Stimulated activated CD4-positive, alpha-beta T cell treated with anti-CD3 and anti-CD28 coated beads, Interleukin-4, amount 100 ng/mL, for 4 hours (primary cell): ENCODE data around the gene AHNAK.
"Not testable (repeated sequence)": the region's sequence is repeated elsewhere in the genome, so short reads cannot be mapped to it uniquely, and the experiment has no call there.

ENCODE experiments used
- DNase-seq, 2 experiments: peaks; one replicate each; pipeline ENCODE4 v3.0.0-alpha.2; 2020

Gene AHNAK

GRCh38 chr11:62532096-62532495 lies 14.5 kb downstream of the AHNAK start:
- no peak for DNase-seq

GRCh38 chr11:62516736-62517371 lies 29.8 kb downstream of the AHNAK start:
- DNase-seq: no peak

DNA sequence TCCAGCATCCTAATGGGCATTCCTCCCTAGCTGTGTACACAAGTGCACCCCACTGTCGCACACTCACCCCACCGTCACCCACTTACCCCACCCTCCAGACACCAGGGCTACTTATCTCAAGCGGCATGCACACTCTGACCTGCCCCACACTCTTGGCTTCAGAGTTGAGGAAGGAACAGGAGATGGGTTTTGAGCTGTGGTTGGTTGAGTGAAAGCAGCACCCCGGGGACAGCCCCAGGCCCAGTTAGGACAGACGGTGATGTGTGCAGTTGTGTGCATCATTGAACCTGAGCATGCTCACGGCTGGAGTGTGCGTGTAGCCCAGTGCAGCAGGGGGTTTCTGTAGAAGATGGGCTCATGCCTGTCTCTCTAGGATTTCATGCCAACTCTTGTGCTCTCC lies 32.5 kb downstream of the AHNAK start:
- no peak for DNase-seq

GRCh38 chr11:62513626-62514025 lies 33.0 kb downstream of the AHNAK start:
- DNase-seq: no peak

- DNase-seq: no peak
These were observed 33.6 kb downstream of the AHNAK start for GRCh38 chr11:62512961-62513360.

- DNase-seq: no peak
These were observed 38.1 kb downstream of the AHNAK start for GRCh38 chr11:62508336-62509058.

DNA sequence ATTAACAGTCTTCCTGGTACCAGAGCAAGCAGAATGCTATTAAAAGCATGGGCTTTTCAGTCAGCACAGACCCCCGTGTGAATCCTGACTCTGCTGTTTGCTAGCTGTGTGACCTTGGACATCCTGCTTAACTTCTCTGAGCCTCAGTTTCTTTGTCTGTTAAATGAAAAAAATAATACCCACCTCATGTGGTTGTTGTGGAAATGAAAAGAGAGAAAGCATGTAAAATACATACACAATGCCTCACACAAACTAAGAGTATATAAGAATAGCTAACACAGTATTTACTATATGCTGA lies 39.5 kb downstream of the AHNAK start:
- DNase-seq: no peak

DNA sequence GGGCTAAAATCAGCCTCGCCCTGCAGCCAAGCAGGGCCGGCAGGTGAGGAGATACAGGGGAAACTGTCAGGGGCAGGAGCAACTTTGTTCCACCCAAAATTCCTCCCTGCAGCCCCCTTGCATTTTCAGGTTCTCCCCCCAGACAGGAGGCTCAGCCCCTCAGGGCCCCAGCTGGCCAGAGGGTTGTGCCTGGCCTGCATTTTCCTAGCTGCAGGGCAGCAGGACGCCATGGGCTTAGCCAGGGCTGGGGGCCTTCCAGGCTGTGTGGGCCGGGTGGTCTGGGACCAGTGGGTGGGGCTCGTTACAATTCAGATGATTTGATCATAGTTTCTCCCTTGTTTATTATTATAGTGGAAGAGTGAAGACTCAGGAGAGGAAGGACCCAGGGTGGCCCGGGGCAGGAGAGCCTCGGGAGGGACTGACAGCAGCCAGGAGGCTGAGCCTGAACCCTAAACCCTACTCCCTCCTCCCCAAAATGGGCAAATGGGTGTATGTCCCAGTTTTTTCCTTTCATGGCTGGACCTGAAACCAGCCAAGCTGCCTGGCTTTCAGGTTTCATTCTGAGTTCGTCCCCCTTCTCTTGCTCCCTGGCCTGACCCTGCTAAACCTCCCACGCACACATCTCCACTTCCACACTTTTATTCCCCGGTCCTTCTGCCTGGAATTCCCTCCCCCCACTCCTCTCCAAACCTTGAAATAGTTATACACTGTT lies 40.0 kb downstream of the AHNAK start:
- DNase-seq: no peak

DNA sequence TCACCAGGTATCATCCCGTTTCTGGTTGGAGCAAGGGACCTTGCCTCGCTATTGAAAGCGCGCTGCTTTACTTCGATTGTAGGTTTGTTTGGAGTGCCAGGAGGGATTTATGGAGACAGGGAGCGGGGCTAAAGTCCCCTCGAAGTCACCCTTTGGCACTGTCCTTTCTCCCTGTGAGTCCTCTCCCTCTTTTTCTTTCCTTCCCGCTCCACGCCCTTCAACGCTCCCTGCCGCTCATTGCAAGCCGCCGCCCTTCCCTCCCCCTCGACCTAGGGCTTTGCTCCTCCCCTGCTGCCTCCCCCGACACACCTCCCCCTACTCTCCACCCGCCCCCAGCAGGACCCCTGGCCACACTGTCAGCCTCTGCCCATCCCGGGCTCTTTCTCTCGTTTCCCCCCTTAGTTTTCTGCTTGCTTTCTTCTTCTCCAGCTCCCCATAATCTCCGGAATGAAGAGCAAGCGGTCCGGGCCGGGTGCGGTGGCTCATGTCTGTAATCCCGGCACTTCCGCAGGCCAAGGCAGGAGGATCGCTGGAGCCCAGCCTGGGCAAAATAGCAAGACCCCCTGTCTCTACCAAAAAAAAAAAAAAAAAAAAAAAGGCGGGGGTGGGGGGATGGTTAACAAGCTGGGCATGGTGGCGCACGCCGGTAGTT lies 41.0 kb downstream of the AHNAK start:
- DNase-seq: no peak

GRCh38 chr11:62505059-62505439 lies 41.6 kb downstream of the AHNAK start:
- no peak for DNase-seq

GRCh38 chr11:62504158-62504973 lies 42.2 kb downstream of the AHNAK start:
- DNase-seq: no peak

- no peak for DNase-seq
These were observed 44.4 kb downstream of the AHNAK start for GRCh38 chr11:62502030-62502730.

- DNase-seq: no peak
These were observed 45.1 kb downstream of the AHNAK start for GRCh38 chr11:62501432-62501891.

DNA sequence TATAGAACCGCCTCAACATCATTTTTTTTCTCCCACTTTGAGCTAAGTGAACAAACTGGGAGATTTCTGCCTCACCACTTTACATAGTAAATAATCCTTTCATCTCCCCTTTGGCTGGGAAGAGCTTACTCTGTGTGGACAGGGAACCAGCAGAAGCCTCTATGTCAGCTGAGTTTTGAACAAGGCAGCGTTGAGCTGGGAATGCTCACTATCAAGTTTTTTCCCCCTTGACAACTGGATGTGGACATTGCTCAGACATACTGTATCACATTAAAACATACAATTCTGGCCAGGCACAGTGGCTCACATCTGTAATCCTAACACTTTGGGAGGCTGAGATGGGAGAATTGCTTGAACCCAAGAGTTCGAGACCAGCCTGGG lies 46.0 kb downstream of the AHNAK start:
- DNase-seq: no peak

DNA sequence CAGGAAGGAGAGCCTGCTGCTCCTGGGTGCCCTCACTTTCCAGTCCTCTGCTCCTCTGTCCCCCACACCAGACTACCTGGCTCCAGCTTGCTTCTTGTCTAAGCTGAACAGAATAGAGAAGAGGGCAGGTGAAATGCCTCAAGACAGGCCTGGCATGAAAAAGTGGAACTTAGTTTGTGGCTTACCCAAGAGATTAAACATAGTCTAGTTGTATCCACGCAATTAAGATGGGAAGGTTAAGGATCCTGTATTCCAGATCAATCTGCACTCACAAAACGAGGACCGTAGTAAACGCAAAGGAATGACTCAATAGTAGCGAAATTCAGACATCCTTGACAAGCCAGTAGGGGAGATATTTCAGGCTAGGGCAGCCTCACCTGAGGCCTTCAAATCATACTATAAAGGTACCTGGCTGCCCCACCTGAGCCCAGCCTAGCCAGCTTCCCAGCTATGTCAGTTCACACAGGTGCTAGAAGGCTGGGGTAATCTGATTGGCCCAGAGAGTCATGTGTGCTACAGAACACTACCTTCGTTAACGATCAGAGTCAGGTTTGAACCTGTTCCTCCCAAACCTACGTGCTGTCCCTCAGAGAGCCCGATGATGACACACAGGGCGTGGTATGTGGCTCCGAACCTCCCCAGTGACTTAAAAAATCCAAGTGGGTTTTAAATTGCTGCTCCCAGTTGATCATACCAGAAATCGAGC lies 46.5 kb downstream of the AHNAK start:
- DNase-seq: no peak

DNA sequence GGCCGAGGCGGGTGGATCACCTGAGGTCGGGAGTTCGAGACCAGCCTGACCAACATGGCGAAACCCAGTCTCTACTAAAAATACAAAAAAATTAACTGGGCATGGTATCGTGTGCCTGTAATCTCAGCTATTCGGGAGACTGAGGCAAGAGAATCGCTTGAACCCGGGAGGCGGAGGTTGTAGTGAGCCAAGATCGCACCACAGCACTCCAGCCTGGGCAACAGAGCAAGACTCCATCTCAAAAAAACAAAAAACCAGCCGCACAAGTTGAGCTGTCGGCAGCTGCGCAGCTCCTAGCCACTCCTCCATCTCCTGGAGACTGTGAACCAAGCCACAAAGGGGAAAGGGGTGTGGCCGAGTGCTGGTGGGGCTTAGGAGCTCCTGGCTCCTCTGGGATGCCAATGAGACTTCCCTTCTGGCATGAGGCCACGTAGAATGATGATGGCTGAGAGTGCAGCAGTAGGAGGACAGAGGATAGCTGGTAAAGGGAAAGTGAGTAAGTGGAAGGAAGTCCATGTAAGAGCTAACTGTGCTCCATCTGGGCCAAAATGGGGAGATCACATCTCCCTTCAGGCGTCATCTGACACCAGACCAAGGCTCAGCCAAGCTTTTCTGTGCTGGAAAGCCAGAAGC lies 47.2 kb downstream of the AHNAK start:
- DNase-seq: not testable (repeated sequence)

DNA sequence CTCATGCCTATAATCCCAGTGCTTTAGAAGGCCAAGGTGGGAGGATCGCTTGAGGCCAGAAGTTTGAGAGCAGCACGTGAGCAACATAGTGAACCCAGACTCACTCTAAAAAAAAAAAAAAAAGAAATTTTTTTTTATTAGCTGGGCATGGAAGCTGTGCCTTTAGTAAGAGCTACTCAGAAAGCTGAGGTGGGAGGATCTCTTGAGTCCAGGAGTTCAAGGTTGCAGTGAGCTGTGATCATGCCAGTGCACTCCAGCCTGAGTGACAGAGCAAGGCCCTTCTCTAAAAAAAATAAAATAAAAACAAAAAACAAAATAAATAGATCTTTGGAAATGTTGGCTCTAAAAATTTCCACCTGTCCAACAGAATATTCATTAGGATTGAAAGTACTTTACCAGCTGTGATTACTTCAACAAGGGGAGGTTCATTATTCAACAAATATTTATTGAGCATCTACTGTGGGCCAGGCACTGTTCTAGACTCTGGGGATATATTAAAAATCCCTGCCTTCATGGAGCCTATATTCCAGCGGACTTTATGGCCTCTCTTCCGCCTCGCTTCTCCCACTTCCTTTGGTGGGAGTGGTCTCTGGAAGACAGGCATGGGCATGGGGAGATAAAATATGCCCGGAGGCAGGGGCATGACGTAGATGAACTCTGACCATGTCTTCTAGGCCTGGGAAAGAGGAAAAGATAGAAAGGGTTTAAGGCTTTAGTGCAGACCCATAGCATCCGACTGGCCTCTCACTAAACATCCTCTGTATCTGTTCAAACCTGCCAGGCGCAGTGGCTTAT lies 47.9 kb downstream of the AHNAK start:
- no peak for DNase-seq

DNA sequence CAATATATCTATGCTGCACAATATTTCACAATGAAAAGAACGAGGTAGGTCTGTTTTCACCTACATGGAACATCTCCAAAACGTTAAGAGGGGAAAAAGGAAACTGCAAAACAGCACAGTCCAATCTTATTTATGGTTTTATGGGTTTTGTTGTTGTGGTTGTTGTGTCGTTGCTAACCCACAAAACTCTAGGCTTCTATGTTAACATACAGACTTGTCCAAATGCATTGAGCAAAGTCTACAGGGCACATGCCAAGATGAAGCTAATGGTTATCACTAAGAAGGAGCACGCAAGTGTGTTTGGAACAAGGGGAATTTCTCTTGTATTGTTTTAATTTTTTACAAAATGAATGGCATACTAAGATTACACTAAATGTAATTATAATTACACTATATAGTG lies 48.6 kb downstream of the AHNAK start:
- no peak for DNase-seq

- no peak for DNase-seq
These were observed 49.3 kb downstream of the AHNAK start for GRCh38 chr11:62497132-62497801.

DNA sequence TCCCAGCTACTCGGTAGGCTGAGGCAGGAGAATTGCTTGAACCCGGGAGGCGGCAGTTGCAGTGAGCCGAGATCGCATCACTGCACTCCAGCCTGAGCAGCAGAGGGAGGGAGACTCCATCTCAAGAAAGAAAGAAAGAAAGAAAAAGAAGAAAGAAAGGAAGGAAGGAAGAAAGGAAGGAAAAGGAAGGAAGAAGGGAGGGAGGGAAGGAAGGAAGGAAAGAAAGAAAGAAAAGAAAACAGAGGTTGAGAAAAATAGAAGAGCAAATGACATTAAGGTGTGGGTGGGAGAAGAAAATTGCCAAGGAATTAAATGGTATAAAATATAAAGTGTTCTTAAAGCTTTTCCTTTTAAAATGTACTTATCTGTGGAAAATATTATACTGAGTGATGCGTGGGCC lies 49.9 kb downstream of the AHNAK start:
- DNase-seq: no peak
